ENCODE measurements around the gene TEX9.

Gene TEX9

DNA sequence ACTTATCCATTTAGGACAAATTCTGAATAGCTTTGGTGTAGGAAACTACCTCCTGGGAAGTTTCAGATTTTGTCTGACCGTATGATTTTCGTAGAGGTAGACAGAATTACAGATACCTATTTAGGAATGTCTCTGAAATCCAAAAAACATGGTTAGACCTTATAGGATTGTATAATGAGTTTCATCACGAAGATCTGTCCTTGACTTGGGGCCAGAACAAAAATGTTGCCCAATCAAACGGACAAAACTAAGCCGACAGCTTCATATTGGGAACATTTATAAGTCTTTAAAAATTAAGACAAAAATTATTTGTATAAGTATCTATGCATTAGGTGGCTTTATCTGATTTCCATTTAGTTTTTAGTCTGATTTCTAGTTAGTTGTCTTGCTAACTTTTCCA, 67.1 kb downstream of the TEX9 start:
- peaks cover 38% of the 10 kb centered on the region for H3K36me3 Mint-ChIP-seq (ENCODE audit: low read depth)
- H3K4me3 Mint-ChIP-seq, result no peak overlapping the region
- H3K9me3 Mint-ChIP-seq, result peaks cover 6% of the 10 kb centered on the region
- H3K27ac Mint-ChIP-seq, result no peak overlapping the region
- no peaks in the 10 kb centered on the region for H3K27me3 Mint-ChIP-seq (ENCODE audit: low read depth)
- no peaks in the 10 kb centered on the region for H3K4me1 Mint-ChIP-seq
- TF ChIP-seq, protein P1, sequence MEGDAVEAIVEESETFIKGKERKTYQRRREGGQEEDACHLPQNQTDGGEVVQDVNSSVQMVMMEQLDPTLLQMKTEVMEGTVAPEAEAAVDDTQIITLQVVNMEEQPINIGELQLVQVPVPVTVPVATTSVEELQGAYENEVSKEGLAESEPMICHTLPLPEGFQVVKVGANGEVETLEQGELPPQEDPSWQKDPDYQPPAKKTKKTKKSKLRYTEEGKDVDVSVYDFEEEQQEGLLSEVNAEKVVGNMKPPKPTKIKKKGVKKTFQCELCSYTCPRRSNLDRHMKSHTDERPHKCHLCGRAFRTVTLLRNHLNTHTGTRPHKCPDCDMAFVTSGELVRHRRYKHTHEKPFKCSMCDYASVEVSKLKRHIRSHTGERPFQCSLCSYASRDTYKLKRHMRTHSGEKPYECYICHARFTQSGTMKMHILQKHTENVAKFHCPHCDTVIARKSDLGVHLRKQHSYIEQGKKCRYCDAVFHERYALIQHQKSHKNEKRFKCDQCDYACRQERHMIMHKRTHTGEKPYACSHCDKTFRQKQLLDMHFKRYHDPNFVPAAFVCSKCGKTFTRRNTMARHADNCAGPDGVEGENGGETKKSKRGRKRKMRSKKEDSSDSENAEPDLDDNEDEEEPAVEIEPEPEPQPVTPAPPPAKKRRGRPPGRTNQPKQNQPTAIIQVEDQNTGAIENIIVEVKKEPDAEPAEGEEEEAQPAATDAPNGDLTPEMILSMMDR (IDR thresholded peaks at IDR 0.05; ENCODE audit: unreplicated experiment in 3 of 3), result no peak

GRCh38 chr15:56440214-56440770, 75.1 kb downstream of the TEX9 start:
- Mint-ChIP-seq H3K9me3 (peaks cover 15% of the 10 kb centered on the region), H3K4me3 (no peak overlapping the region), H3K36me3 (ENCODE audit: low read depth) (peaks cover 69% of the 10 kb centered on the region), H3K4me1 (no peaks in the 10 kb centered on the region), H3K27me3 (ENCODE audit: low read depth) (no peaks in the 10 kb centered on the region), H3K27ac (no peak overlapping the region)
- TF ChIP-seq, protein P1 (IDR thresholded peaks at IDR 0.05; ENCODE audit: unreplicated experiment in 3 of 3), result no peak

DNA sequence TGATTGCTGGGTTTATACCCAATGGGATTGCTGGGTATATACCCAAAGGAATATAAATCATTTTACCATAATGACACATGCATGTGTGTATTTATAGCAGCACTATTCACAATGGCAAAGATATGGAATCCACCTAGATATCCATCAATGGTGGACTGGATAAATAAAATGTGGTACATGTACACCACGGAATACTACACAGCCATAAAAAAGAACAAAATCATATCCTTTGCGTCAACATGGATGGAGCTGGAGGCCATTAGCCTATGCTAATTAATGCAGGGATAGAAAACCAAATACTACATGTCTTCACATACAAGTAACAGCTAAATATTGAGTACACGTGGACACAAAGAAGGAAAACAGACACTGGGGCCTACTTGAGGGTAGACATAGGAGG, 77.1 kb downstream of the TEX9 start:
- no peak overlapping the region for H3K27ac Mint-ChIP-seq

GRCh38 chr15:56445746-56446145, 80.5 kb downstream of the TEX9 start:
- Mint-ChIP-seq H3K4me3 (no peak overlapping the region), H3K36me3 (ENCODE audit: low read depth) (peaks cover 29% of the 10 kb centered on the region), H3K27ac (no peak overlapping the region), H3K9me3 (no peaks in the 10 kb centered on the region), H3K4me1 (no peaks in the 10 kb centered on the region), H3K27me3 (ENCODE audit: low read depth) (no peaks in the 10 kb centered on the region)
- TF ChIP-seq, protein P1 (IDR thresholded peaks at IDR 0.05; ENCODE audit: unreplicated experiment in 3 of 3), result no peak

More for the DNA sequence above, 77.1 kb downstream of the TEX9 start:
- H3K4me1 Mint-ChIP-seq, result no peaks in the 10 kb centered on the region
- H3K9me3 Mint-ChIP-seq, result peaks cover 8% of the 10 kb centered on the region
- peaks cover 51% of the 10 kb centered on the region for H3K36me3 Mint-ChIP-seq (ENCODE audit: low read depth)
- no peaks in the 10 kb centered on the region for H3K27me3 Mint-ChIP-seq (ENCODE audit: low read depth)
- TF ChIP-seq, protein P1 (IDR thresholded peaks at IDR 0.05; ENCODE audit: unreplicated experiment in 3 of 3), result no peak
- no peak overlapping the region for H3K4me3 Mint-ChIP-seq

DNA sequence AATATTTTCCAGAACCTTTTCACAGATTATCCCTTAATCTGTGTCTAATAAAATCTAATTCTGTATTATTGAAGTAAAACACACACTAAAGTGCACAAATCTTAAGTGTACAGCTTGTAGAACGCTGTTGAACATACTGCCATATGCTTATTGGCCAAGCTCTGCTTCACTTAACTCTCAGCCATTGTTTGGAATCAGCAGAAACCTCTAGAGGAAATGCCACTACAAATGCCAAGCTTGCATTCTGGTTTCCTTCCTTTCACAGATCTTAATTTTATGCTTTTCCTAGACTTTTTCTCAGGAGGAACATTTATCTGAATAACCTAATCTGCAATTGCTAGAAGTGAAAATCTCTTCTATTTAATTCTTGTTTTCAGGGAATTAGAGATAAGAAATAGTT, 89.6 kb downstream of the TEX9 start:
- TF ChIP-seq, protein P1 (IDR thresholded peaks at IDR 0.05; ENCODE audit: unreplicated experiment in 3 of 3), result no peak
- peaks cover 3% of the 10 kb centered on the region for H3K36me3 Mint-ChIP-seq (ENCODE audit: low read depth)
- H3K4me3 Mint-ChIP-seq, result no peak overlapping the region
- no peaks in the 10 kb centered on the region for H3K9me3 Mint-ChIP-seq
- H3K4me1 Mint-ChIP-seq, result no peaks in the 10 kb centered on the region
- no peaks in the 10 kb centered on the region for H3K27me3 Mint-ChIP-seq (ENCODE audit: low read depth)
- no peak overlapping the region for H3K27ac Mint-ChIP-seq

DNA sequence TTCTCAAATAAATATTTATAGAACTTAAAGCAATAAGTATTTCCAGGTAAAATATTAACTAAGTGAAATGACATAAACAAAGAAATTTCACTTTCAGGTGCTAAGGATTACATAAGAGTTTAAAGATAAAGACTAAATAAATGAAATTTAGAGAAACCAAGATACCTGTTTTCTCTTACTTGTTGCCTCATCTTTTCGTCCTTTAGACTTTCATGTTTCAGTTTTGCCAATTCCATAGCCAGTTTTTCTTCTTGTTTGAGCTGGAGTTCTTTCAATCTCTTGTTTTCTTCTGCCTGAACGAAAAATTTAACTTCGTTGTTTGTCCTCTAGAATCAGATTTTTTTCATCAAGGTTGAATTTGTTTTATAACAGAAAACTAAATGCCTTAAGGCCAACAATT, 91.0 kb downstream of the TEX9 start:
- H3K36me3 Mint-ChIP-seq (ENCODE audit: low read depth), result peaks cover 7% of the 10 kb centered on the region
- H3K27me3 Mint-ChIP-seq (ENCODE audit: low read depth), result no peaks in the 10 kb centered on the region
- H3K4me3 Mint-ChIP-seq, result no peak overlapping the region
- TF ChIP-seq, protein P1 (IDR thresholded peaks at IDR 0.05; ENCODE audit: unreplicated experiment in 3 of 3), result no peak
- H3K27ac Mint-ChIP-seq, result no peak overlapping the region
- H3K4me1 Mint-ChIP-seq, result no peaks in the 10 kb centered on the region
- H3K9me3 Mint-ChIP-seq, result no peaks in the 10 kb centered on the region
